Testis (tissue), 2 donors: ENCODE results near the gene LRRC15.

Experiments used
- CTCF ChIP-seq, 3 experiments: fragments of 450-650 bp in 2 of 3; fragments of 200-600 bp in 1 of 3; sonication (generic) in 1 of 3; IDR thresholded peaks; one replicate each; pipeline ENCODE4 v1.5.1; 2016 to 2019; ENCODE audit warnings: antibody characterized with exemption in 3 of 3, mild to moderate bottlenecking in 2 of 3, moderate library complexity in 1 of 3
- POLR2A ChIP-seq: fragments of 450-650 bp; IDR thresholded peaks from one replicate; pipeline ENCODE4 v1.6.1; 2017; ENCODE audit warnings: antibody characterized with exemption, mild to moderate bottlenecking, moderate library complexity

DNA sequence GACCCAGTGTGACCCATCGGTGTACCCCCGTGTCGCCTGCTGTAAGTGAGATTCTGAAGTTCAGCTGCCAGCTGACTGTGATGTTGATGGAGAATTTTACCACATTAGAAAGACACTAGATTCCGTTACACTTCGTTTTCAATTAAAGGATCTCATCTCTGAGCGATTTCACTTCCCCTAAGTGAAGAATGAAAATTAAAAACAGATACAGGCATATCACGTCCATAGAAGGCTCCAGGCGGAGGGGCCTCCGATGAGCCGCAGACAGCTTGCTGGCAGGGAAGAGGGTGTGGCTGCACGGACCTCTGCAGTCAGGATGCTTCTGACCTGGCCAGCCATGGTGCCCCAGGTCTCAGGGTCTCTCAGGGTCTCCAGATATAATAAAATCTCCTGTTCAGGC, 11.9 kb downstream of the LRRC15 start:
- no peak for TF ChIP-seq CTCF (IDR thresholded peaks at IDR 0.05)
- no peak for TF ChIP-seq POLR2A
